BE2C (cell line): ENCODE results near the gene CDC25B.

Experiments used
- DNase-seq: peaks from one replicate; pipeline ENCODE4 v3.0.0-alpha.2; 2020
- H3K27me3 ChIP-seq: fragments of 250-450 bp; sonication (Bioruptor Pico); 2 replicates; pipeline ENCODE4 v1.5.1; 2020; ENCODE audit warnings: mild to moderate bottlenecking
- H3K36me3 ChIP-seq: fragments of 250-450 bp; sonication (Bioruptor Pico); 2 replicates; pipeline ENCODE4 v1.5.1; 2020; ENCODE audit warnings: mild to moderate bottlenecking
- H3K4me1 ChIP-seq: fragments of 250-450 bp; sonication (Bioruptor Pico); 2 replicates; pipeline ENCODE4 v1.5.1; 2020
- H3K4me3 ChIP-seq: 2 replicates; pipeline ENCODE4 v1.5.1; 2011; ENCODE audit warnings: low read depth, low read length
- H3K9me3 ChIP-seq: fragments of 250-450 bp; sonication (Bioruptor Pico); 2 replicates; pipeline ENCODE4 v1.5.1; 2020
- CTCF ChIP-seq: IDR thresholded peaks from 2 replicates; pipeline ENCODE4 v1.5.1; 2012; ENCODE audit warnings: mild to moderate bottlenecking, low read depth, low read length

CDC25B gene

GRCh38 chr20:3751305-3751674 is 44.8 kb upstream of the CDC25B start:
- no peaks in the 10 kb centered on the region for H3K27me3 ChIP-seq
- H3K36me3 ChIP-seq, result peaks cover 4% of the 10 kb centered on the region; the same call in 1 of the 2 replicates
- TF ChIP-seq CTCF, result no peak
- H3K4me1 ChIP-seq, result peaks cover 6% of the 10 kb centered on the region
- DNase-seq, result no peak
- no peaks in the 10 kb centered on the region for H3K9me3 ChIP-seq
- H3K4me3 ChIP-seq, result no peak overlapping the region

GRCh38 chr20:3751675-3752385 is 44.3 kb upstream of the CDC25B start:
- H3K4me1 ChIP-seq, result peaks cover 6% of the 10 kb centered on the region
- no peaks in the 10 kb centered on the region for H3K9me3 ChIP-seq
- peak overlapping the region; percentile 45 for H3K4me3 ChIP-seq
- no peak for TF ChIP-seq CTCF
- no peaks in the 10 kb centered on the region for H3K27me3 ChIP-seq
- peaks cover 4% of the 10 kb centered on the region; the same call in 1 of the 2 replicates for H3K36me3 ChIP-seq
- DNase-seq, result peak; percentile 92

GRCh38 chr20:3752386-3752759 is 43.7 kb upstream of the CDC25B start:
- Histone ChIP-seq H3K36me3 (peaks cover 4% of the 10 kb centered on the region; the same call in 1 of the 2 replicates), H3K4me3 (peak overlapping the region; percentile 45), H3K4me1 (peaks cover 6% of the 10 kb centered on the region), H3K27me3 (no peaks in the 10 kb centered on the region), H3K9me3 (no peaks in the 10 kb centered on the region)
- no peak for TF ChIP-seq CTCF
- DNase-seq, result no peak

GRCh38 chr20:3753098-3753497 is 43.0 kb upstream of the CDC25B start:
- Histone ChIP-seq H3K9me3 (no peaks in the 10 kb centered on the region), H3K4me3 (no peak overlapping the region), H3K4me1 (peaks cover 6% of the 10 kb centered on the region), H3K36me3 (peaks cover 11% of the 10 kb centered on the region), H3K27me3 (no peaks in the 10 kb centered on the region)
- peak; percentile 75 for DNase-seq
- peak; percentile 96 for TF ChIP-seq CTCF

- no peak for DNase-seq
- Histone ChIP-seq H3K4me3 (no peak overlapping the region), H3K27me3 (no peaks in the 10 kb centered on the region), H3K36me3 (peaks cover 15% of the 10 kb centered on the region), H3K9me3 (no peaks in the 10 kb centered on the region), H3K4me1 (peaks cover 6% of the 10 kb centered on the region)
- no peak for TF ChIP-seq CTCF
These were observed 42.4 kb upstream of the CDC25B start for GRCh38 chr20:3753501-3754275.

GRCh38 chr20:3754276-3754630 is 41.9 kb upstream of the CDC25B start:
- no peak for TF ChIP-seq CTCF
- Histone ChIP-seq H3K9me3 (no peaks in the 10 kb centered on the region), H3K27me3 (no peaks in the 10 kb centered on the region), H3K4me1 (peaks cover 6% of the 10 kb centered on the region), H3K36me3 (peaks cover 17% of the 10 kb centered on the region), H3K4me3 (no peak overlapping the region)
- DNase-seq, result no peak
